GM12892 (cell line): ENCODE results near the gene NMNAT2.

Source experiments
- POLR2A ChIP-seq: IDR thresholded peaks from 2 replicates; pipeline ENCODE4 v1.6.1; 2011; ENCODE audit warnings: low read depth, low read length, control low read depth
- POLR2AphosphoS5 ChIP-seq: IDR thresholded peaks from 2 replicates; pipeline ENCODE4 v1.6.1; 2011; ENCODE audit warnings: low read depth, low read length, control low read depth
- TAF1 ChIP-seq: IDR thresholded peaks from 2 replicates; pipeline ENCODE4 v1.6.1; 2011; ENCODE audit warnings: low read depth, mild to moderate bottlenecking, control low read depth, low read length, borderline replicate concordance

- TF ChIP-seq POLR2A (no peak), TAF1 (no peak), POLR2AphosphoS5 (no peak)
Observed at GRCh38 chr1:183365676-183366075, 52.5 kb downstream of the NMNAT2 start.
